ENCODE results near the gene NMNAT1. TPM values are rescaled to one million over a fixed set of nuclear protein-coding genes. Genes with fewer than 3 reads are reported as not detected.

The NMNAT1 gene
- 7.9 TPM for total RNA-seq

DNA sequence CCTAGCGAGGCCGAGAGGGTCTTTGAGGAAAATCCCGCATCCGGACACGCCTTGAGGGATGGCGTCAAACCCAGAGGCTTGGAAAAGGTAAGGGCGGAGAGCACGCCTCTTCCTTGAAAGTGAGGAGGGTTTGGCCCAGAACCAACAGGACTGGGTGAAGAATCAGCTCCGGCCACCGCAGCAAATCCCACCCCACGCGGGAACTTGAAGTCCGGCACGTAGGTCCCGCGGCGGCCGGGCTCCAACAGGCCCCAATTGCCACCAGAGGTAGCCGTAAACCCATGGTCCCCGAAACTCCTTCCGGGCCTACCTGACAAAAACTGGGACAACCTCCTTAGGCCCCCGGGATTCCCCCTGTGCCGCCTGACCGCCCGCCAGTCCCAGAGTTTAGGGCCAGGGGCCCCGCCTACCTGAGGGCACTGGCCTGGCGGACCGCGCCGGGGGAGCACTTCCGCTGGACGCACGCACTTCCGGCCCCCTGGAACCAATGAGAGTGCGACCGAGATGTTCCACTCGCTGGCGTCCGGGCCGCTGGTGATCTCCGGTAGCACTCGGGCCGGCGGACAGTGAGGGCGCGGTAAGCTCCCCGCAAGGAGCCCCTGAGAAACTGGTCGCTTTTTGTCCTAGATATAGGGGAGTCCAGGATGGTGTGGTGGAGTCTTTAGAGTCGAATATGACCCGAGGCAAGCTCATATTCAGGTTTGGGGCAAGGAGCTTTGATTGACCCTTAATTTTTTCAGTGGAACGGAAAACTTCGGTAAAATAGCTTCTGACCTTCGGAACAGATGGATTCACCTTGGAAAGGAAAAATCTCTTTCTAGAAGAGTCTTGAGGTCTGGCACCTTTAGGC lies at the start of gene NMNAT1, which contains the start of gene LZIC:
TSS of gene NMNAT1 (plus strand) at position 537 of the 850 bp plus-strand sequence. CDS start 28,599 bp downstream, outside the sequence.
TSS of gene LZIC (minus strand) at position 453 of the 850 bp plus-strand sequence. CDS start 6,772 bp downstream, outside the sequence.
- H3K4me1 ChIP-seq, result peaks cover 0 to 17% of the 10 kb centered on the region in 2 donors
- peak within 1 kb of the TSS; percentile 84 to 85 for H3K27ac ChIP-seq
- H3K27me3 ChIP-seq, result no peaks in the 10 kb centered on the region
- DNase-seq (ENCODE audit: low spot score in 2 of 2), result peak; percentile 55 to 96
- no peaks in the 10 kb centered on the region for H3K9me3 ChIP-seq
- H3K4me3 ChIP-seq, result peak within 1 kb of the TSS; percentile 88 to 95
- intact Hi-C loops (cut with DNase I), result loop anchor here (1.0 kb wide), 4 partner anchors 33 to 268 kb away; partner anchors contain the start of genes CTNNBIP1 and UBE4B
- TF ChIP-seq, protein P1, sequence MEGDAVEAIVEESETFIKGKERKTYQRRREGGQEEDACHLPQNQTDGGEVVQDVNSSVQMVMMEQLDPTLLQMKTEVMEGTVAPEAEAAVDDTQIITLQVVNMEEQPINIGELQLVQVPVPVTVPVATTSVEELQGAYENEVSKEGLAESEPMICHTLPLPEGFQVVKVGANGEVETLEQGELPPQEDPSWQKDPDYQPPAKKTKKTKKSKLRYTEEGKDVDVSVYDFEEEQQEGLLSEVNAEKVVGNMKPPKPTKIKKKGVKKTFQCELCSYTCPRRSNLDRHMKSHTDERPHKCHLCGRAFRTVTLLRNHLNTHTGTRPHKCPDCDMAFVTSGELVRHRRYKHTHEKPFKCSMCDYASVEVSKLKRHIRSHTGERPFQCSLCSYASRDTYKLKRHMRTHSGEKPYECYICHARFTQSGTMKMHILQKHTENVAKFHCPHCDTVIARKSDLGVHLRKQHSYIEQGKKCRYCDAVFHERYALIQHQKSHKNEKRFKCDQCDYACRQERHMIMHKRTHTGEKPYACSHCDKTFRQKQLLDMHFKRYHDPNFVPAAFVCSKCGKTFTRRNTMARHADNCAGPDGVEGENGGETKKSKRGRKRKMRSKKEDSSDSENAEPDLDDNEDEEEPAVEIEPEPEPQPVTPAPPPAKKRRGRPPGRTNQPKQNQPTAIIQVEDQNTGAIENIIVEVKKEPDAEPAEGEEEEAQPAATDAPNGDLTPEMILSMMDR (IDR thresholded peaks at IDR 0.05), result peak in 1 of 3 experiments; percentile 12
- H3K36me3 ChIP-seq, result peaks cover 6 to 7% of the 10 kb centered on the region in 2 donors

DNA sequence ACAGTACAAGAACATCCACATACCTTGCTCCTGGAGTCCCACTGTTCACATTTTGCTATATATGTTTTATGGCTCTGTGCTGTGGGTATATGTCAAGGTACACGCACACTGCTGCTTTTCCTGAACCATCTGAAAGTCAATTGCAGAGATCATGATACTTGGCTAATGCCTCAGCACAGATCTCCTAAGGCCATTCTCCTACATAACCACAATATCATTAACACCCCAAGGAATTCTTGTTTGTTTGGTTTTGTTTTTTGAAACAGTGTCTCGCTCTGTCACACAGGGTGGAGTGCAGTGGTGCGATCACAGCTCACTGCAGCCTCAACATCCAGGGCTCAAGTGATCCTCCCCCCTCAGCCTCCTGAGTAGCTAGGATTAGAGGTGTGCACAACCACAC lies 49.2 kb upstream of the NMNAT1 start:
- H3K9me3 ChIP-seq, result no peaks in the 10 kb centered on the region
- peaks cover 0 to 11% of the 10 kb centered on the region in 2 donors for H3K4me1 ChIP-seq
- TF ChIP-seq, protein P1 (IDR thresholded peaks at IDR 0.05), result no peak
- DNase-seq (ENCODE audit: low spot score in 2 of 2), result no peak
- H3K27ac ChIP-seq, result no peak overlapping the region
- no peaks in the 10 kb centered on the region for H3K27me3 ChIP-seq
- H3K36me3 ChIP-seq, result no peaks in the 10 kb centered on the region
- intact Hi-C loops (cut with DNase I), result no loop called here
- H3K4me3 ChIP-seq, result no peak overlapping the region

- H3K27me3 ChIP-seq, result no peaks in the 10 kb centered on the region
- H3K9me3 ChIP-seq, result no peaks in the 10 kb centered on the region
- TF ChIP-seq, protein P1 (IDR thresholded peaks at IDR 0.05), result peak in 2 of 3 experiments; percentile 5 to 12
- H3K4me3 ChIP-seq, result peak overlapping the region; percentile 25 to 49
- DNase-seq (ENCODE audit: low spot score in 2 of 2), result peak; percentile 51 to 81
- intact Hi-C loops (cut with DNase I), result loop anchor here (1.0 kb wide), 1 partner anchor 10 kb away; the partner anchor contains the start of gene CTNNBIP1
- H3K27ac ChIP-seq, result peak overlapping the region; percentile 63 to 70
- peaks cover 12 to 23% of the 10 kb centered on the region in 2 donors for H3K4me1 ChIP-seq
- no peaks in the 10 kb centered on the region for H3K36me3 ChIP-seq
These were observed 42.9 kb upstream of the NMNAT1 start for GRCh38 chr1:9900142-9901043.

DNA sequence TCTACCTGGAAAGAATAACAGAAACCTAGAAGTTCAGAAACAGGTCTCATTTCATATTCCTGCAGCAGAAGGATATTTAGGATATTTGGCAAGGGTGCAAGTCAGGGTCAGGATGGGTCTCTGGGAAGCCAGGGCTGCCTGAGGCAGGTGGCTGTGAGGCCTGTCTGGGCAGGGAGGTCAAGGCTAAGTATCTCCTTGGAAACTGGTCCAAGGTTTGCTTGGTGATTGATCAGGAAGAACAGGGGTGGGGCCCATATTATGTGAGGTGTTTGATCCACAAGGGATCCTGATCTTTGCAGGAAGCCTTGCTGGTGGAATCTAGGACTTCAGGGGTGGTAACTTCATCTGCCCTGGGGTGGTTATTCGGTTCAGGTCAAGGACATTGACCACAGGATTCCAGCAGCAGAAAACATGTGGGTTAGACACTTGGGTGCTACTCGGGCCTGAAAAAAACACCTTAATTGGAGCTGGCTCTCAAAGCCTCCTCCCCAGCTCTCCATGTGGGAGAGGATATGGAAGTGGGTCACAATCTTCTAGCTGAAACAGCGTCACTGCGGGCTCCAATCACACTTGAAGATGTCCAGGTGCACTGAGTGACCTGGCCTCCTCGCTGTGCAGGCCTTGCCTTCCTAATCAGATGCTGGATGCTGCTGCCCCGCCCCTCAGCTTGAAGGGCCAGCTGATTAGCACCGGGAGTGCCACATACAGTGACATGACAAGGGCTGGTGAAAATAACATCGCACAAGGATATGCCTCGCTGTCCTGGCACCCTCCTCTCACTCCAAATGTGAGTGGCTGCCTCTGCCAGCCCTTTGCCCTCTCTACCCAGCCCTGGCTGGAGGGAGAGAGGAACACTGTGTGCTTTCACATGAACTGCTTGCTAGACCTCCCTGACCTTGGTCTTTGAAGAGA lies 41.9 kb upstream of the NMNAT1 start:
- Histone ChIP-seq H3K27ac (peak overlapping the region; percentile 63 to 70), H3K4me1 (peaks cover 12 to 23% of the 10 kb centered on the region in 2 donors), H3K27me3 (no peaks in the 10 kb centered on the region), H3K36me3 (no peaks in the 10 kb centered on the region), H3K9me3 (no peaks in the 10 kb centered on the region), H3K4me3 (no peak overlapping the region)
- intact Hi-C loops (cut with DNase I), result no loop called here
- DNase-seq (ENCODE audit: low spot score in 2 of 2), result no peak
- TF ChIP-seq, protein P1 (IDR thresholded peaks at IDR 0.05), result no peak

Data from ascending aorta (tissue), 2 donors.